ENCODE measurements around the gene ATRAID.

DNA sequence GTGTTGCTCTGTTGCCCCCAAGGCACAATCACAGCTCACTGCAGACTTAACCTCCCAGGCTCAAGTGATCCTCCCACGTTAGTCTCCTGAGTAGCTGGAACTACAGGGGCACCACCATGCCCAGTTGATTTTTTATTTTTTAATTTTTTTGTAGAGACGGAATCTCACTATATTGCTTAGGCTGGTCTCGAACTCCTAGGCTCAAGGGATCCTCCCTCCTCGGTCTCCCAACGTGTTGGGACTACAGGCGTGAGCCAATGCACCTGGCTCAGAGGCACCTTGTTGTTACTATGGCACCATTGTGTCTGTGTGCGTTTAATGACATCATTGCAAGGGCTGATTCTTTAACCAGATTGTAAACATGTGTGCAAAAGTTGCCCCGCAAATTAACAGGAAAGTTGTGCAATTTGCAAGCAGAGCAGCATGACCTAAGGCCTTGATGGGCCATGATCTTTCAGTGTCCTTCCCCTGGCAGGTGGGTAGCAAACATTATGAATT, 40.4 kb upstream of the ATRAID start:
- TF ChIP-seq EP300 (IDR thresholded peaks at IDR 0.05) (no peak), POLR2A (IDR thresholded peaks at IDR 0.05; ENCODE audit: low read depth) (no peak)
- TF ChIP-seq, protein P1, sequence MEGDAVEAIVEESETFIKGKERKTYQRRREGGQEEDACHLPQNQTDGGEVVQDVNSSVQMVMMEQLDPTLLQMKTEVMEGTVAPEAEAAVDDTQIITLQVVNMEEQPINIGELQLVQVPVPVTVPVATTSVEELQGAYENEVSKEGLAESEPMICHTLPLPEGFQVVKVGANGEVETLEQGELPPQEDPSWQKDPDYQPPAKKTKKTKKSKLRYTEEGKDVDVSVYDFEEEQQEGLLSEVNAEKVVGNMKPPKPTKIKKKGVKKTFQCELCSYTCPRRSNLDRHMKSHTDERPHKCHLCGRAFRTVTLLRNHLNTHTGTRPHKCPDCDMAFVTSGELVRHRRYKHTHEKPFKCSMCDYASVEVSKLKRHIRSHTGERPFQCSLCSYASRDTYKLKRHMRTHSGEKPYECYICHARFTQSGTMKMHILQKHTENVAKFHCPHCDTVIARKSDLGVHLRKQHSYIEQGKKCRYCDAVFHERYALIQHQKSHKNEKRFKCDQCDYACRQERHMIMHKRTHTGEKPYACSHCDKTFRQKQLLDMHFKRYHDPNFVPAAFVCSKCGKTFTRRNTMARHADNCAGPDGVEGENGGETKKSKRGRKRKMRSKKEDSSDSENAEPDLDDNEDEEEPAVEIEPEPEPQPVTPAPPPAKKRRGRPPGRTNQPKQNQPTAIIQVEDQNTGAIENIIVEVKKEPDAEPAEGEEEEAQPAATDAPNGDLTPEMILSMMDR (IDR thresholded peaks at IDR 0.05): no peak

Data from esophagus muscularis mucosa (tissue), 4 donors.